SK-N-MC (cell line): ENCODE results near the gene MGA.
A peak's percentile ranks its signal among the peaks of the same experiment; 100 is the strongest.
"Not testable (repeated sequence)": the region's sequence is repeated elsewhere in the genome, so short reads cannot be mapped to it uniquely, and the experiment has no call there.

Source experiments
- DNase-seq: peaks from one replicate; pipeline ENCODE4 v3.0.0-alpha.2; 2011; ENCODE audit warnings: low read depth, low spot score
- H3K27ac ChIP-seq: fragments of 200-600 bp; sonication (generic); 2 replicates; pipeline ENCODE4 v1.5.1; 2016; ENCODE audit warnings: mixed run types
- H3K36me3 ChIP-seq: fragments of 200-600 bp; sonication (generic); 2 replicates; pipeline ENCODE4 v1.6.1; 2017; ENCODE audit warnings: antibody characterized with exemption, low read length, mixed read lengths; ENCODE audit not compliant: insufficient read depth
- H3K4me3 ChIP-seq: fragments of 200-600 bp; sonication (generic); 2 replicates; pipeline ENCODE4 v1.5.1; 2016
- H3K9ac ChIP-seq: fragments of 200-600 bp; sonication (generic); 2 replicates; pipeline ENCODE4 v1.8.0; 2017; ENCODE audit warnings: mixed run types, mixed read lengths; ENCODE audit not compliant: insufficient read length
- H3K9me3 ChIP-seq: fragments of 200-600 bp; sonication (generic); 2 replicates; pipeline ENCODE4 v1.6.1; 2017; ENCODE audit warnings: low read depth, mild to moderate bottlenecking, antibody characterized with exemption, low read length, moderate library complexity, mixed read lengths
- EZH2 ChIP-seq: fragments of 200-600 bp; sonication (generic); IDR thresholded peaks from one replicate; pipeline ENCODE4 v1.6.1; 2017; ENCODE audit warnings: antibody characterized with exemption
- FOXP2 ChIP-seq: optimal IDR thresholded peaks from 2 replicates; pipeline ENCODE3; 2011; ENCODE audit warnings: mild to moderate bottlenecking, moderate library complexity; ENCODE audit not compliant: insufficient read depth; ENCODE audit errors: extremely low read length, control extremely low read depth
- POLR2AphosphoS5 ChIP-seq: IDR thresholded peaks from 2 replicates; pipeline ENCODE4 v1.6.1; 2012; ENCODE audit warnings: mild to moderate bottlenecking, low read depth, low read length, borderline replicate concordance

The MGA gene

DNA sequence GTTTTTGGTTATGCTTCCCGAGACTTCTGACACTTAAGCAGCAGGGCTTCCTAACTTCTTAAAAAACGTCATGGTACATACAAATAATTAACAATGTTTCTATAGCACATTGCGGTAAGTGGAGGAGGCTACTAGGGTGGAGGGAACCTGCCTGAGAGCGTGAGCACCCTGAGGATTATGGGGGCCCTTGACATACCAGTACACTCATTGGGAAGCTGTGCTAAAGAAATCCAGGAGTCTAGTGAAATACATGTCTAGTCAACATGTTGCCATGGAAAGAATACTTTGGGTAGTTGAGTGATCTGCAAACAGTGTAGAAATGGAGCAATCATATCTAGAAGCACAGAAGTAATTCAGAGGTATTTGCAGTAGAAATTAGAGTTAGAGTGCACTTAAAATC is 74.8 kb downstream of the MGA start:
- H3K27ac ChIP-seq, result no peak overlapping the region
- no peak for TF ChIP-seq EZH2
- TF ChIP-seq POLR2AphosphoS5, result no peak
- TF ChIP-seq FOXP2, result no peak

DNA sequence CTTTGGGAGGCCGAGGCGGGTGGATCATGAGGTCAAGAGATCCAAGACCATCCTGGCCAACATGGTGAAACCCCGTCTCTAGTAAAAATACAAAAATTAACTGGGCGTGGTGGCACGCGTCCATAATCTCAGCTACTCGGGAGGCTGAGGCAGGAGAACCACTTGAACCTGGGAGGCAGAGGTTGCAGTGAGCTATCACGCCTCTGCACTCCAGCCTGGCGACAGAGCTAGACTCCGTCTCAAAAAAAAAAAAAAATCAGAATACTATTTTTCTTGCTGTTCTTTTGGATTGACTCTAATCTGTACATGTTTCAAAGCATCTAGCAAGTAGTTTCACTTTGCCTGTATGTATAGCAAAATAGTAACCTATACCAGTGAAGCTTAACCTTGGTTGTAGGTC is 75.3 kb downstream of the MGA start:
- not testable (repeated sequence) for DNase-seq, H3K27ac ChIP-seq, H3K9ac ChIP-seq, H3K4me3 ChIP-seq, H3K9me3 ChIP-seq
- H3K36me3 ChIP-seq, result peaks cover 20% of the 10 kb centered on the region

More for the DNA sequence above, 74.8 kb downstream of the MGA start:
- peaks cover 20% of the 10 kb centered on the region for H3K36me3 ChIP-seq
- H3K9me3 ChIP-seq, result no peaks in the 10 kb centered on the region
- no peak for DNase-seq
- no peak overlapping the region for H3K4me3 ChIP-seq
- no peak overlapping the region for H3K9ac ChIP-seq

- no peak for DNase-seq
- TF ChIP-seq EZH2 (no peak), POLR2AphosphoS5 (no peak), FOXP2 (no peak)
- H3K36me3 ChIP-seq, result peaks cover 25% of the 10 kb centered on the region
Measured at GRCh38 chr15:41746802-41747201, 86.6 kb downstream of the MGA start.

DNA sequence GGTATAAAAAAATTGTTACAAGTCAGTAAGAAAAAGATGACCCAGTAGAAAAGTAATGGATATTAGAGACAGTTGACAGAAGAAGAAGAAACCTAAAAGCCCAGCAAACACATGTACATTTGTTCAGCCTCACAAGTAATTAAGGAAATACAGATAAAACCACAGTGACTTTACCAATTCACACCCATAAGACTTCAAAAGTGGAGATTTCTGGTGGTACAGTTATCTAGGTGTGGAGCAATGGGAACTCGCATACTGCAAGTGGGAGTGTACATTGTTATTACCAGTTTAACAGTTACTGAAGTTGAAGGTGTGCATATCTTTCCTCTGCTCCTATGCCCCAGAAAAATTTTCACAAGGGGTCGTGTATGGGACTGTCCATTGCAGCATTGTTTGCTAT is 96.0 kb downstream of the MGA start:
- no peaks in the 10 kb centered on the region for H3K9me3 ChIP-seq
- H3K27ac ChIP-seq, result no peak overlapping the region
- DNase-seq, result no peak
- TF ChIP-seq FOXP2 (no peak), POLR2AphosphoS5 (no peak), EZH2 (no peak)
- H3K36me3 ChIP-seq, result peaks cover 8% of the 10 kb centered on the region
- no peak overlapping the region for H3K9ac ChIP-seq
- no peak overlapping the region for H3K4me3 ChIP-seq

More at GRCh38 chr15:41746802-41747201, 86.6 kb downstream of the MGA start:
- Histone ChIP-seq H3K4me3 (no peak overlapping the region), H3K9ac (no peak overlapping the region), H3K9me3 (no peaks in the 10 kb centered on the region), H3K27ac (no peak overlapping the region)

DNA sequence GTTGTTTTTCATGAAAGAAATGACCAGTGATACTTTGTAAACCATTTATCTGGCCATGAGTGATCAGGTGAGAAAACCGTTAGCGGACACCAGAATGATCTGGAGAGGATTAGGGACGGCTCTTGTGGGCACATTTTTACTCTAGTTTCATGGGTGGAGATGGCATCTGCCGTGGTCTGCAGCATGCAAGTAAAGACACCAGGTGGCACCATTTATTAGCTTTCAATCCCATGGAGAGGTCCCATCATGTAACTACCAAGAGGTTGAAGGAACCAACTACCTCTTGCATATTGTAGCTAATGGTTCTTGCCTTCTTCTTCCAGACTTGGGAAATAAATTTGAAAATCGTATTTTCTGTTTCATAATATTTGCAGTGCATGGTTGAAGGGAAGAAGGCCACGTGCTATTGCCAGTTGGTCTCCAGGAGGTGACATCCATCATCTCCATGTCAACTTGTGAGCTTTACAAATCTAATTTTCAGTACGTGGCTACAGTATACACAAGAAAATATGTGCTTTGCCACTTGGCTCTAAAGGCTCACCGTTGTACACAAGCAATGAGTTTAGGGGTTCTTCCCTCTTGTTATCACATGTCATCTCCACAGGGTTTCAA is 112.6 kb downstream of the MGA start:
- Histone ChIP-seq H3K9me3 (no peaks in the 10 kb centered on the region), H3K36me3 (no peaks in the 10 kb centered on the region), H3K9ac (no peak overlapping the region), H3K27ac (no peak overlapping the region), H3K4me3 (no peak overlapping the region)
- DNase-seq, result peak; percentile 59
- TF ChIP-seq FOXP2 (no peak), EZH2 (no peak), POLR2AphosphoS5 (no peak)

DNA sequence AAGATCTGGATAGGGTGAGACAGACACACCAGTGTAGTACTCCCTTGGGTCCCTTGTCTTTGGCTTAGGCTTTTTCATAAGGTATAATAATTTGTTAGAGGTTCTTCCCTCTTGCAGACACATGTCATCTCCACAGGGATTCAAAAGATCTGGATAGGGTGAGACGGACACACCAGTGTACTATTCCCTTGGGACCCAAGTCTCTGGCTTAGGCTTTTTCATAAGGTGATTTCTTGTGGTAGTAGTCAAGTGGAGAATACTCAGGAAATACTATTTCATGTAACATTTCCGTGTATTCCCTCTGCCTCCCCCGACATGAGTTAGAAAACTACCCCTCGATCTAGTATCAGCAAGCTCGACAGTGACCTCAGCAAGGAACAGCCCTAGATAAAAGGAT is 113.1 kb downstream of the MGA start:
- no peak for DNase-seq
- Histone ChIP-seq H3K4me3 (peak overlapping the region; percentile 92), H3K27ac (no peak overlapping the region)

GRCh38 chr15:41773729-41774061 is 113.5 kb downstream of the MGA start:
- no peak for TF ChIP-seq EZH2
- no peak for TF ChIP-seq POLR2AphosphoS5
- no peak for TF ChIP-seq FOXP2
- no peaks in the 10 kb centered on the region for H3K9me3 ChIP-seq
- DNase-seq, result no peak

More for the DNA sequence above, 113.1 kb downstream of the MGA start:
- Histone ChIP-seq H3K9me3 (no peaks in the 10 kb centered on the region), H3K9ac (peak overlapping the region; percentile 77), H3K36me3 (no peaks in the 10 kb centered on the region)
- no peak for TF ChIP-seq FOXP2
- TF ChIP-seq POLR2AphosphoS5, result no peak
- TF ChIP-seq EZH2, result no peak

GRCh38 chr15:41774062-41774881 is 114.1 kb downstream of the MGA start, which contains the start of gene MAPKBP1:
TSS of gene MAPKBP1 (plus strand) at chr15:41774484. CDS start at chr15:41775276, 792 bp downstream.
- H3K9ac ChIP-seq, result peak within 1 kb of the TSS; percentile 77
- peak within 1 kb of the TSS; percentile 2; the same call in 1 of the 2 replicates for H3K27ac ChIP-seq
- no peaks in the 10 kb centered on the region for H3K9me3 ChIP-seq
- TF ChIP-seq POLR2AphosphoS5 (peak; percentile 83), EZH2 (no peak), FOXP2 (no peak)
- peak; percentile 78 for DNase-seq
- no peaks in the 10 kb centered on the region for H3K36me3 ChIP-seq
- peak within 1 kb of the TSS; percentile 92 for H3K4me3 ChIP-seq

More at GRCh38 chr15:41773729-41774061, 113.5 kb downstream of the MGA start:
- Histone ChIP-seq H3K36me3 (no peaks in the 10 kb centered on the region), H3K9ac (peak overlapping the region; percentile 77), H3K4me3 (peak overlapping the region; percentile 92), H3K27ac (peak overlapping the region; percentile 2; the same call in 1 of the 2 replicates)
